Subcutaneous abdominal adipose tissue (tissue), 5 donors: ENCODE data around the gene COMMD1.

Experiments used
- H3K27ac ChIP-seq: one replicate; pipeline ENCODE4 v1.7.0; 2013; ENCODE audit warnings: low read depth, mild to moderate bottlenecking, inconsistent platforms, low read length, moderate library complexity
- H3K27me3 ChIP-seq, 5 donors: one replicate each; pipeline ENCODE4 v1.7.0; 2013; ENCODE audit warnings: low read length in 5 of 5, inconsistent platforms in 1 of 5; ENCODE audit not compliant: control insufficient read depth in 5 of 5, insufficient read depth in 4 of 5
- H3K36me3 ChIP-seq, 5 donors: one replicate each; pipeline ENCODE4 v1.7.0; 2013; ENCODE audit warnings: low read length in 5 of 5; ENCODE audit not compliant: control insufficient read depth in 5 of 5, insufficient read depth in 5 of 5
- H3K4me1 ChIP-seq, 5 donors: one replicate each; pipeline ENCODE4 v1.7.0; 2013; ENCODE audit warnings: low read length in 5 of 5, mild to moderate bottlenecking in 3 of 5, moderate library complexity in 1 of 5; ENCODE audit not compliant: control insufficient read depth in 5 of 5, insufficient read depth in 5 of 5
- H3K4me3 ChIP-seq, 5 donors: one replicate each; pipeline ENCODE4 v1.7.0; 2013; ENCODE audit warnings: low read length in 5 of 5, low read depth in 1 of 5
- H3K9ac ChIP-seq, 5 donors: one replicate each; pipeline ENCODE4 v1.7.0; 2013; ENCODE audit warnings: low read length in 5 of 5, mild to moderate bottlenecking in 4 of 5, moderate library complexity in 3 of 5
- H3K9me3 ChIP-seq, 5 donors: one replicate each; pipeline ENCODE4 v1.7.0; 2013; ENCODE audit warnings: low read length in 5 of 5; ENCODE audit not compliant: control insufficient read depth in 5 of 5
- donor health status: healthy.
- donor health status: healthy.
- donor health status: healthy.
- donor health status: healthy.
- donor health status: healthy.

The COMMD1 gene

DNA sequence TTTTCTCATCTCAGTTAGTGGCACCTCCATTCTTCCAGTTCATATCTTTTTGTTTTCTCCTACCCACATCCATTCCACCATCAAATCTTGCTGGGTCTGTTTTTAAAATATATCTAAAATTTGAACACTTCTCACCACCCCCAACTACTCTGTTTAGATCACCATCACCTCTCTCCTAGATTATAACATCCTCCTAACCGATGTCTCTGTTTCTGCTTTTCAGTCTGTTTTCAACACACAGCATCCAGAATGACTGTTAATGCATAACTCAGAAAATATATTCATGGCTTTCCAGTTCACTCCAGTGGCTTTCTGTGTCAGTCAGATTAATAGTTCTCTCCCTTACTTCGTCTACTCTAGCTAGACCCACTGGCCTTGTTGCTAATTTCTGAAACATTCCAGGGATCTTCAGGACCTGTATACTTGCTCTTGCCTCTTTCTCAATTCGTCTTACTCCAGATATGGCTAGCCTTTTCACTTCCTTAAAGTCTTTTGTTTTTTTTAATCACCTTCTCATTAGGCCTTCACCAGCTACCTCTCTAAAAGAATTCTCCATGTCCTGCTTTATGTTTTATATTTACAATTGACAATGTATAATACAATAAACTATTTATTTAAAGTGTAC is 105.3 kb downstream of the COMMD1 start:
- Histone ChIP-seq H3K4me1 (peaks cover 0 to 13% (median 7%) of the 10 kb centered on the region in 5 donors), H3K27ac (no peak overlapping the region), H3K27me3 (no peaks in the 10 kb centered on the region), H3K36me3 (no peaks in the 10 kb centered on the region), H3K9me3 (no peaks in the 10 kb centered on the region), H3K9ac (no peak overlapping the region), H3K4me3 (no peak overlapping the region)

DNA sequence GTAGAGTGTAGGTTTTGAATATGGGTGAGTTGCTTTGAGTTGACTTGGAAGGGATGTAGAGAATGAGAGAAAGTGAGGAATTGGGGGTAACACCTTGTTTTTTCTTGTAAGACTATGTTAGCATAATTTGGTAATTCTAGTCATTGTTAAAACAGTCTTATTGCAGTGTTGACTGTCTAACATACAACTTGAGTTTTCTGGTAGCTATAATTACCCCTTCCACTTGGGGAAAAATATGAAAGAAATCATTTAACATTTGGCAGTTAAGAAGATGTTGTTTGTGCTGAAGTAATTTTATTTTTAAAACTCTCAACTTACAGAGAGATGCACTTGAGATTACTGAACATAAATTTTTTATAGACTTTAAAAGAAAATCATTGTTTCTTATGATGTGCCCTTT is 108.2 kb downstream of the COMMD1 start:
- Histone ChIP-seq H3K27ac (no peak overlapping the region), H3K4me1 (peaks cover 0 to 13% (median 7%) of the 10 kb centered on the region in 5 donors), H3K9ac (no peak overlapping the region), H3K27me3 (no peaks in the 10 kb centered on the region), H3K4me3 (no peak overlapping the region), H3K36me3 (no peaks in the 10 kb centered on the region), H3K9me3 (no peaks in the 10 kb centered on the region)

DNA sequence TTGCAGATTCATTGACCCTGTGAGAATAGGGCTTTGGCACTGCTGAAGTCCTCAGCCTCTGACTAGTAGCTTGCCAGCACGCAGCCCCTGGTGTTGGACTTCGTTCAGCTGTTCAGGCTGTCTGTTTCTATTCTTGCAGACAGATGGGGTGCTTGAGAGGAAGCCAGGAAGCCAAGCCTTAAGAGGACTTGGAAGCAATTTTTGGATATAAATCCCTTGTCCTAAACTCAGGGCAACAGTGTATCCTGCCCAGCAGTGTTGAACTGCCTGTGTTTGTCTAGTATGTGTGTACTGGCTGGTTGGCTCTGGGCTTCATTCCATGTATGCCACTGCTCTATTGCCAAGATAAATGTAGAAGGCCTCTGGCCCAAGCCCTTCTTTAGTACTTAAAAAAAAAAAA is 108.6 kb downstream of the COMMD1 start:
- no peak overlapping the region for H3K4me3 ChIP-seq
- no peak overlapping the region for H3K9ac ChIP-seq
- H3K9me3 ChIP-seq, result no peaks in the 10 kb centered on the region
- no peaks in the 10 kb centered on the region for H3K27me3 ChIP-seq
- no peaks in the 10 kb centered on the region for H3K36me3 ChIP-seq
- H3K4me1 ChIP-seq, result peaks cover 0 to 13% (median 7%) of the 10 kb centered on the region in 5 donors
- no peak overlapping the region for H3K27ac ChIP-seq

DNA sequence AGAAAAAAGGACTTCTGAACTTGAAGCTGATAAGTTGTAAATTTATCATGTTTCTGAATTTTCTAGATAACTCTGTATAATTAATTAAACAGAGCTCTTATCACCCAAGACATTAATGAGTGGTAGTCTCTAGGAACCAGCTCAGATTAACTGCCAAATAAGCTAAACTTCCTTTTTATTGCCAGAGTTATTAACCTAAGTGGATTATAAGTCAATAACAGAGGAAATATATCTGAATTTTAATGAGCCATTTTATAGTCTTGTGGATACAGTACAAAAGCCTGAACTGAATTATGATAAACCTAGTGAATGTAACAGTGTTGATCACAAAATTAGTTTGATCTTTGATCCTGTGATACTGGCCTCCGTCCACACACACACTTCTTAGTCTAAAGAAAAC is 111.5 kb downstream of the COMMD1 start:
- no peaks in the 10 kb centered on the region for H3K27me3 ChIP-seq
- no peaks in the 10 kb centered on the region for H3K9me3 ChIP-seq
- H3K36me3 ChIP-seq, result peaks cover 0 to 4% (median 0%) of the 10 kb centered on the region in 5 donors
- H3K4me1 ChIP-seq, result peaks cover 0 to 9% (median 6%) of the 10 kb centered on the region in 5 donors
- no peak overlapping the region for H3K27ac ChIP-seq
- H3K4me3 ChIP-seq, result no peak overlapping the region
- no peak overlapping the region for H3K9ac ChIP-seq

DNA sequence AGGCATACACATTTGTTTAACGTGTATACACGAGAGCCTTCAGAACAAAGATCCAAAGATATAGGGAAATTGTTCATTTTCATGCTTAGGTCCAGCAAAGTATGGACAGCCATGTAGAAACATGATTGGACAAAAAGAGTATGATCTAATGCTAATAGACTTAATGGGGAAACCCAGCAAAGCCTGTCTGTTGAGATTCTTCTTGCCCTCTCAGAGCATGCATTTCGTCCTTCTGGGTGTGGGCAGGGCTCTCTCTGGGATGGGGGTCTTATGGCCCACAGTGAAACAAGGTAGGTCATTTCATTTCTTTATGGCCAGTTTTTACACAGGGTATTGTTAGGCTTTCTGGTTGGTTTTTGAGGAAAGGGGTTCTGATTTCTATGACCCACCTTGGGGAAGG is 124.4 kb downstream of the COMMD1 start:
- Histone ChIP-seq H3K4me1 (no peaks in the 10 kb centered on the region), H3K9ac (no peak overlapping the region), H3K27me3 (no peaks in the 10 kb centered on the region), H3K9me3 (no peaks in the 10 kb centered on the region), H3K4me3 (no peak overlapping the region), H3K27ac (no peak overlapping the region), H3K36me3 (no peaks in the 10 kb centered on the region)

DNA sequence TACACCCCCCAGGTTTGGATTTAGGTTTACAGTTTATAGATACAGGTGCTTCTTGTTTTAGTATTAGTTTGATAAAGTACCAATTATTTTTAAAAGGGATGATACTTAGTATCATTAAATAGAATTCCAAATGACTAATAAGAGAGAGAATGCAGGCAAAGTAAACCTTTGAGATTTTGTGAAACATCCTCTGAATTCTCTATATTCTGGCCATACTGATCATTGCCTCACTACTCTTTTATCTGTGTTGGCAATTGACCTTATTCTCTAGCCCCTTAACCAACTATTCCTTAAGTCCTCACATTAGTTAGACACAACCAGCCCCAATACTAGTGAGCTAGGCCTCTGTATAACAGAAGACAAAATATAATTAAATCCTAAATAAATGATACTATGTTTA is 125.4 kb downstream of the COMMD1 start:
- H3K9me3 ChIP-seq, result no peaks in the 10 kb centered on the region
- no peaks in the 10 kb centered on the region for H3K27me3 ChIP-seq
- H3K9ac ChIP-seq, result no peak overlapping the region
- H3K4me3 ChIP-seq, result no peak overlapping the region
- no peaks in the 10 kb centered on the region for H3K36me3 ChIP-seq
- H3K4me1 ChIP-seq, result no peaks in the 10 kb centered on the region
- no peak overlapping the region for H3K27ac ChIP-seq

DNA sequence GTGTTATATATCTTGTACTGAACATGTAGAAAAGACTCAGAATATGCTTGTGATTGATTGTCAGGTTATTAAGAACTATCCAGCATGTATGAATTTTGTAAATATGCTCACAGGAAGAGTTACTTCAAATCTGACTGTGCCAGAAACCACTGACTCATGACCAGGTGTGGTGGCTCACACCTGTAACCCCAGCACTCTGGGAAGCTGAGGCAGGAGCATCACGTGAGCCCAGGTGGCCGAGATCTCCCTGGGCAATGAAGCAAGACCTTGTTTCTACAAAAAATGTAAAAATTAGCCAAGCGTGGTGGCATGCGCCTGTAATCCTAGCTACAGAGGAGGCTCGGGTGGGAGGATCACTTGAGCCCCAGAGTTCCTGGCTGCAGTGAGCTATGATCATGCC is 126.6 kb downstream of the COMMD1 start:
- Histone ChIP-seq H3K4me3 (no peak overlapping the region), H3K36me3 (no peaks in the 10 kb centered on the region), H3K4me1 (no peaks in the 10 kb centered on the region), H3K27me3 (no peaks in the 10 kb centered on the region), H3K9me3 (no peaks in the 10 kb centered on the region), H3K9ac (no peak overlapping the region), H3K27ac (no peak overlapping the region)

DNA sequence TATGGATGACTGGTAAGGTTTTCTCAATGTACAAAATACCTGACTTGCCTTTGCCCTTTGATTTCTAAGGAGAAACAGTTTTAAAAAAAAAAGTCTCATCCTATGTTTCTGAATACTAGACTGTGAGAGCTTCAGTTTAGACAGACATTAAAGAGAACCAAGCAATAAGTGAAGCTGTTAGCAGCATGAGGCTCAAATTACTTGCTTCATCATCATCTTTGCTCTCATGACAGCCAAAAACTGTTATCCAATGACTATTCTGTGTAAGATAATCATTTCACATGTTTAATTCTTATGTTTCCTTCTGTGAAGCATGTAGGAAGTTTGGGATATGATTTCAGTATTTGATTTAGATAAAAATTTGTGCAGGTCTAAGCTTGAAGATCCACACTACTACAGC is 129.2 kb downstream of the COMMD1 start:
- Histone ChIP-seq H3K27me3 (no peaks in the 10 kb centered on the region), H3K27ac (no peak overlapping the region), H3K4me3 (no peak overlapping the region), H3K9me3 (no peaks in the 10 kb centered on the region), H3K4me1 (peaks cover 0 to 5% (median 0%) of the 10 kb centered on the region in 5 donors), H3K36me3 (no peaks in the 10 kb centered on the region), H3K9ac (no peak overlapping the region)

DNA sequence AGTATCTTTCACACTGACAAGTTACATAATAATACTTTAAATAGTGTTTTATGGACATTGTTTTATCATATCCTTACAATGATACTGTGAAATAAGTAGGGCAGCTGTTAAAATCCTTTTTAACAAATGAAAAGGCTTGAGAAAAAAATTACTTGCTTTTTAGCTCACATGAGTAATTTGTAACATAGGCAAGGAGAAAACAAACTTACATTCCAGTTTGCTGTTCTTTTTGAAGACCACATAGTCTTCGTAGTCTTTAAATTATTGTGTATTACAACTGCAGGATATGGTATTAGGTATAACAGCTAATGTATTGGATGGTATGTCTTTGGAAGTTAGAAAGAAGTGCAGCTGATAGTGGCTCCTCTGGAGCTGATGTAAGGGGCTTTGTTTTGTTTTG is 130.8 kb downstream of the COMMD1 start:
- Histone ChIP-seq H3K27me3 (no peaks in the 10 kb centered on the region), H3K27ac (no peak overlapping the region), H3K9me3 (no peaks in the 10 kb centered on the region), H3K9ac (no peak overlapping the region), H3K4me1 (peaks cover 0 to 5% (median 0%) of the 10 kb centered on the region in 5 donors), H3K4me3 (no peak overlapping the region), H3K36me3 (no peaks in the 10 kb centered on the region)

DNA sequence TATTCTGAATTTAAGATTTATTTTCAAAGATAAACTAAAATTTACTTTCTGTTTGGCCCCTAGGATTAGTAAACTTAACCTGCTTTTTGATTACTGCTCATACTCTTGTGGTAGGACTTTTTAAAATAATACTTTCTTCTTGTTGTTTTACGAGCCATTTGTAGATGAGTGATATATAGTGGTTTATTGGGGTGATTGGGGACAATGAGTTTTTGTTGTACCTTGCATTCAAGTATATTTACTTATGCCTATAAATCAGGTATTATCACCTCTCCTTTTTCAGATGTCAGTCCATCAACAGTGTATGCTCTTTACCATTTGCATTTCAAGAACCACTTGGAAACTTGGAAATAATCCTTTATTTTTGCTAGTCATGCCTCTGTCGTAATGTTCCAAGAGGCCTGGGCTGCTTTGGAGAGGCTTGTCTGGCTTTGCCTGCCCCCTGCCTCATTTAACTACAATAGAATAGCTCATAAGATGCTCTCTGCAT is 131.3 kb downstream of the COMMD1 start:
- H3K27me3 ChIP-seq, result no peaks in the 10 kb centered on the region
- no peaks in the 10 kb centered on the region for H3K36me3 ChIP-seq
- H3K4me3 ChIP-seq, result no peak overlapping the region
- no peaks in the 10 kb centered on the region for H3K9me3 ChIP-seq
- no peak overlapping the region for H3K27ac ChIP-seq
- H3K9ac ChIP-seq, result no peak overlapping the region
- H3K4me1 ChIP-seq, result peaks cover 0 to 5% (median 0%) of the 10 kb centered on the region in 5 donors
